Skeletal muscle tissue (tissue), 4 donors: Measurements from ENCODE around the gene KCNQ2. TPM values are rescaled to one million over a fixed set of nuclear protein-coding genes. Genes with fewer than 3 reads are reported as not detected.

Experiments
- H3K27ac ChIP-seq: one replicate; pipeline ENCODE4 v1.7.0; 2013; ENCODE audit warnings: mild to moderate bottlenecking, low read depth, low read length, inconsistent platforms
- H3K27me3 ChIP-seq, 3 donors: one replicate each; pipeline ENCODE4 v1.7.0; 2013; ENCODE audit warnings: low read length in 3 of 3; ENCODE audit not compliant: control insufficient read depth in 3 of 3, insufficient read depth in 3 of 3
- H3K36me3 ChIP-seq, 3 donors: one replicate each; pipeline ENCODE4 v1.7.0; 2013; ENCODE audit warnings: low read length in 3 of 3; ENCODE audit not compliant: control insufficient read depth in 3 of 3, insufficient read depth in 3 of 3
- H3K4me1 ChIP-seq, 3 donors: one replicate each; pipeline ENCODE4 v1.7.0; 2013; ENCODE audit warnings: low read length in 3 of 3, mild to moderate bottlenecking in 3 of 3; ENCODE audit not compliant: control insufficient read depth in 3 of 3, insufficient read depth in 3 of 3
- H3K4me3 ChIP-seq, 3 donors: one replicate each; pipeline ENCODE4 v1.7.0; 2013; ENCODE audit warnings: low read length in 3 of 3
- H3K9ac ChIP-seq, 3 donors: one replicate each; pipeline ENCODE4 v1.7.0; 2013; ENCODE audit warnings: low read length in 3 of 3, mild to moderate bottlenecking in 3 of 3, moderate library complexity in 2 of 3, low read depth in 1 of 3
- H3K9me3 ChIP-seq, 3 donors: one replicate each; pipeline ENCODE4 v1.7.0; 2013; ENCODE audit warnings: low read length in 3 of 3; ENCODE audit not compliant: control insufficient read depth in 3 of 3
- total RNA-seq: library from RNA; depleted of rRNA; stranded (reverse); fragments of >200 nt; gene quantifications from one replicate; pipeline ENCODE4 v1.2.3, GENCODE V29; 2014
- donor health status: Osteomylitis.

The KCNQ2 gene
- total RNA-seq, 1 donor from 2014 or later: 1.6 TPM

GRCh38 chr20:63413963-63414684 lies 58.3 kb downstream of the KCNQ2 start:
- no peak overlapping the region for H3K4me3 ChIP-seq
- H3K27me3 ChIP-seq: peaks cover 66 to 86% (median 84%) of the 10 kb centered on the region in 3 donors
- H3K9ac ChIP-seq: no peak overlapping the region

GRCh38 chr20:63413323-63413722 lies 59.1 kb downstream of the KCNQ2 start:
- Histone ChIP-seq H3K9ac (no peak overlapping the region), H3K36me3 (no peaks in the 10 kb centered on the region), H3K9me3 (no peaks in the 10 kb centered on the region), H3K4me1 (no peaks in the 10 kb centered on the region), H3K27me3 (peaks cover 62 to 83% (median 80%) of the 10 kb centered on the region in 3 donors), H3K27ac (no peak overlapping the region), H3K4me3 (no peak overlapping the region)

More at GRCh38 chr20:63413963-63414684, 58.3 kb downstream of the KCNQ2 start:
- no peaks in the 10 kb centered on the region for H3K9me3 ChIP-seq
- no peak overlapping the region for H3K27ac ChIP-seq
- no peaks in the 10 kb centered on the region for H3K4me1 ChIP-seq
- no peaks in the 10 kb centered on the region for H3K36me3 ChIP-seq

GRCh38 chr20:63412889-63413288 lies 59.6 kb downstream of the KCNQ2 start:
- Histone ChIP-seq H3K9ac (no peak overlapping the region), H3K27me3 (peaks cover 60 to 79% (median 77%) of the 10 kb centered on the region in 3 donors), H3K9me3 (no peaks in the 10 kb centered on the region), H3K27ac (no peak overlapping the region), H3K36me3 (no peaks in the 10 kb centered on the region), H3K4me3 (no peak overlapping the region), H3K4me1 (no peaks in the 10 kb centered on the region)

- no peak overlapping the region for H3K9ac ChIP-seq
- no peaks in the 10 kb centered on the region for H3K4me1 ChIP-seq
- H3K27ac ChIP-seq: no peak overlapping the region
- H3K27me3 ChIP-seq: peaks cover 52 to 70% (median 70%) of the 10 kb centered on the region in 3 donors
- H3K36me3 ChIP-seq: no peaks in the 10 kb centered on the region
- no peaks in the 10 kb centered on the region for H3K9me3 ChIP-seq
- no peak overlapping the region for H3K4me3 ChIP-seq
Measured at GRCh38 chr20:63411898-63412631, 60.4 kb downstream of the KCNQ2 start.

- Histone ChIP-seq H3K4me3 (no peak overlapping the region), H3K36me3 (no peaks in the 10 kb centered on the region), H3K9me3 (no peaks in the 10 kb centered on the region), H3K27me3 (peaks cover 45 to 63% (median 63%) of the 10 kb centered on the region in 3 donors), H3K27ac (no peak overlapping the region), H3K4me1 (no peaks in the 10 kb centered on the region), H3K9ac (no peak overlapping the region)
Measured at GRCh38 chr20:63411151-63411897, 61.1 kb downstream of the KCNQ2 start.

- H3K9me3 ChIP-seq: no peaks in the 10 kb centered on the region
- no peaks in the 10 kb centered on the region for H3K36me3 ChIP-seq
- H3K4me3 ChIP-seq: no peak overlapping the region
- H3K9ac ChIP-seq: no peak overlapping the region
- no peak overlapping the region for H3K27ac ChIP-seq
- peaks cover 41 to 62% (median 59%) of the 10 kb centered on the region in 3 donors for H3K27me3 ChIP-seq
- no peaks in the 10 kb centered on the region for H3K4me1 ChIP-seq
Measured at GRCh38 chr20:63409834-63410435, 62.5 kb downstream of the KCNQ2 start.

GRCh38 chr20:63409066-63409833 lies 63.2 kb downstream of the KCNQ2 start:
- no peak overlapping the region for H3K9ac ChIP-seq
- H3K4me1 ChIP-seq: no peaks in the 10 kb centered on the region
- no peaks in the 10 kb centered on the region for H3K9me3 ChIP-seq
- no peak overlapping the region for H3K4me3 ChIP-seq
- no peak overlapping the region for H3K27ac ChIP-seq
- H3K27me3 ChIP-seq: peaks cover 42 to 61% (median 58%) of the 10 kb centered on the region in 3 donors
- no peaks in the 10 kb centered on the region for H3K36me3 ChIP-seq

GRCh38 chr20:63408684-63409046 lies 63.8 kb downstream of the KCNQ2 start:
- H3K4me1 ChIP-seq: no peaks in the 10 kb centered on the region
- no peaks in the 10 kb centered on the region for H3K36me3 ChIP-seq
- H3K27me3 ChIP-seq: peaks cover 44 to 60% (median 57%) of the 10 kb centered on the region in 3 donors
- no peak overlapping the region for H3K27ac ChIP-seq
- no peaks in the 10 kb centered on the region for H3K9me3 ChIP-seq
- no peak overlapping the region for H3K9ac ChIP-seq
- no peak overlapping the region for H3K4me3 ChIP-seq

- H3K27ac ChIP-seq: no peak overlapping the region
Measured at GRCh38 chr20:63407928-63408683, 64.3 kb downstream of the KCNQ2 start.

More at GRCh38 chr20:63407928-63408683, 64.3 kb downstream of the KCNQ2 start:
- H3K4me3 ChIP-seq: no peak overlapping the region
- H3K27me3 ChIP-seq: peaks cover 47 to 63% (median 59%) of the 10 kb centered on the region in 3 donors
- no peaks in the 10 kb centered on the region for H3K36me3 ChIP-seq
- H3K4me1 ChIP-seq: no peaks in the 10 kb centered on the region
- H3K9me3 ChIP-seq: no peaks in the 10 kb centered on the region
- no peak overlapping the region for H3K9ac ChIP-seq
